Naive thymus-derived CD8-positive, alpha-beta T cell (primary cell): Measurements from ENCODE around the gene PBXIP1. TPM values are rescaled to one million over a fixed set of nuclear protein-coding genes. Genes with fewer than 3 reads are reported as not detected.

Experiments
- ATAC-seq, 2 donors: fragments of 150-1000 bp; cut with Tn5 transposase in 1 of 2; sonication (Bioruptor Pico), chemical (Tn5 transposase) in 1 of 2; 1 replicate in 1 of 2; 2 replicates in 1 of 2; pipeline ENCODE4 v1.10.0; 2021; ENCODE audit warnings: mild to moderate bottlenecking in 2 of 2, moderate library complexity in 2 of 2
- POLR2A ChIA-PET: fragments of 350-600 bp; sonication (Branson Sonifier 250); formaldehyde crosslinking; loops from one replicate; lab custom pipeline; 2021; ENCODE audit warnings: antibody characterized with exemption; lab: Charles Lee
- DNase-seq, 10 donors: peaks; one replicate each; pipeline versions ENCODE4 v3.0.0 to v3.0.0-alpha.2; 2020 to 2022
- H3K27ac Mint-ChIP-seq, 10 donors: one replicate each; pipeline ENCODE4 v1.8.0; 2020 to 2022; ENCODE audit warnings: mild to moderate bottlenecking in 10 of 10, mixed read lengths in 10 of 10, moderate library complexity in 4 of 10, inconsistent platforms in 1 of 10
- H3K27me3 Mint-ChIP-seq, 5 donors: one replicate each; pipeline ENCODE4 v1.8.0; 2021 to 2022; ENCODE audit warnings: mixed read lengths in 5 of 5
- H3K36me3 Mint-ChIP-seq, 3 donors: one replicate each; pipeline ENCODE4 v1.8.0; 2020 to 2022; ENCODE audit warnings: mixed read lengths in 3 of 3, mild to moderate bottlenecking in 2 of 3, inconsistent platforms in 1 of 3
- H3K4me1 Mint-ChIP-seq, 4 donors: one replicate each; pipeline ENCODE4 v1.8.0; 2021 to 2022; ENCODE audit warnings: mixed read lengths in 4 of 4
- H3K4me3 Mint-ChIP-seq, 10 donors: one replicate each; pipeline ENCODE4 v1.8.0; 2020 to 2022; ENCODE audit warnings: mild to moderate bottlenecking in 10 of 10, mixed read lengths in 10 of 10, moderate library complexity in 6 of 10, inconsistent platforms in 1 of 10
- H3K9me3 Mint-ChIP-seq, 9 donors: one replicate each; pipeline ENCODE4 v1.8.0; 2020 to 2022; ENCODE audit warnings: mixed read lengths in 9 of 9, mild to moderate bottlenecking in 3 of 9, inconsistent platforms in 1 of 9, moderate library complexity in 1 of 9
- polyA plus RNA-seq, 3 donors: library from polyadenylated mRNA; unstranded; fragments of 300-500 nt; fragmentation: Illumina TruSeq; gene quantifications; one replicate each; pipeline ENCODE4 v1.2.3, GENCODE V29; 2021
- total RNA-seq, 8 experiments: library from RNA in 2 of 8; stranded (reverse) in 2 of 8; gene quantifications; one replicate each; pipeline ENCODE4 v1.2.3 and lab custom pipeline; 2021 to 2026

Gene PBXIP1
- total RNA-seq (100 to 1,000 TPM; 317 to 319 TPM), polyA plus RNA-seq (100 to 1,000 TPM; 182 to 239 (median 183) TPM), total RNA-seq (lab: John Stamatoyannopoulos, UW) (36.2 to 889 (median 663) reads per million in 6 experiments)

GRCh38 chr1:154955718-154956543, at the start of gene PBXIP1:
Gene PBXIP1, minus strand, starts transcription at chr1:154956099. Its CDS starts 2,378 bp downstream, at chr1:154953721.
- H3K27ac Mint-ChIP-seq = peak within 1 kb of the TSS; percentile 97 to 100 (median 100)
- POLR2A ChIA-PET = interaction anchor here (0.6 to 7.9 kb wide), 21 partner anchors 11 to 965 kb away, joined by 3 to 87 read pairs (median 5); partner anchors contain the start of genes ADAM15, CKS1B, EFNA4 and FLAD1

GRCh38 chr1:155005076-155006011, 49.4 kb upstream of the PBXIP1 start:
- POLR2A ChIA-PET = interaction anchor here (2.5 to 3.2 kb wide), 5 partner anchors 8 to 44 kb away, joined by 7 to 20 read pairs (median 15); partner anchors contain the start of genes FLAD1 and PYGO2
- peaks cover 33 to 74% (median 61%) of the 10 kb centered on the region in 4 donors for H3K4me1 Mint-ChIP-seq
- no peaks in the 10 kb centered on the region for H3K27me3 Mint-ChIP-seq
- ATAC-seq (no peak), DNase-seq (peak in 1 of 10 donors; percentile 62)
- H3K4me3 Mint-ChIP-seq = peak overlapping the region in 8 of 10 donors; percentile 14 to 91 (median 58)
- no peaks in the 10 kb centered on the region for H3K9me3 Mint-ChIP-seq
- H3K27ac Mint-ChIP-seq = peak overlapping the region in 9 of 10 donors; percentile 47 to 92 (median 83)
- H3K36me3 Mint-ChIP-seq = no peaks in the 10 kb centered on the region

More at GRCh38 chr1:154955718-154956543, at the start of gene PBXIP1:
- H3K4me3 Mint-ChIP-seq = peak within 1 kb of the TSS; percentile 95 to 100 (median 98)
- H3K36me3 Mint-ChIP-seq = peaks cover 0 to 19% (median 3%) of the 10 kb centered on the region in 3 donors
- H3K4me1 Mint-ChIP-seq = peaks cover 39 to 86% (median 67%) of the 10 kb centered on the region in 4 donors
- DNase-seq (peak; percentile 49 to 96 (median 88)), ATAC-seq (peak; percentile 41 to 50)
- H3K9me3 Mint-ChIP-seq = no peaks in the 10 kb centered on the region
- H3K27me3 Mint-ChIP-seq = no peaks in the 10 kb centered on the region

GRCh38 chr1:155004352-155005075, 48.6 kb upstream of the PBXIP1 start:
- ATAC-seq = no peak
- POLR2A ChIA-PET = interaction anchor here (0.7 to 3.2 kb wide), 6 partner anchors 9 to 49 kb away, joined by 3 to 16 read pairs (median 9); partner anchors contain the start of genes FLAD1, PBXIP1 and PYGO2
- Mint-ChIP-seq H3K9me3 (no peaks in the 10 kb centered on the region), H3K27me3 (no peaks in the 10 kb centered on the region), H3K27ac (peak overlapping the region; percentile 34 to 94 (median 76)), H3K4me3 (peak overlapping the region; percentile 57 to 91 (median 80)), H3K36me3 (no peaks in the 10 kb centered on the region), H3K4me1 (peaks cover 30 to 74% (median 59%) of the 10 kb centered on the region in 4 donors)
- peak in 1 of 10 donors; percentile 56 for DNase-seq

GRCh38 chr1:155003766-155004351, 48.0 kb upstream of the PBXIP1 start:
- H3K4me3 Mint-ChIP-seq = peak overlapping the region; percentile 82 to 94 (median 90)
- H3K36me3 Mint-ChIP-seq = no peaks in the 10 kb centered on the region
- DNase-seq = no peak
- POLR2A ChIA-PET = interaction anchor here (0.7 to 3.2 kb wide), 7 partner anchors 8 to 48 kb away, joined by 3 to 16 read pairs (median 7); partner anchors contain the start of genes FLAD1, PBXIP1 and PYGO2
- no peaks in the 10 kb centered on the region for H3K27me3 Mint-ChIP-seq
- ATAC-seq = no peak
- H3K9me3 Mint-ChIP-seq = no peaks in the 10 kb centered on the region
- H3K27ac Mint-ChIP-seq = peak overlapping the region; percentile 52 to 94 (median 84)
- H3K4me1 Mint-ChIP-seq = peaks cover 31 to 74% (median 57%) of the 10 kb centered on the region in 4 donors

GRCh38 chr1:155003227-155003765, 47.4 kb upstream of the PBXIP1 start:
- peak overlapping the region; percentile 52 to 93 (median 83) for H3K27ac Mint-ChIP-seq
- H3K4me3 Mint-ChIP-seq = peak overlapping the region; percentile 81 to 94 (median 90)
- H3K36me3 Mint-ChIP-seq = no peaks in the 10 kb centered on the region
- no peaks in the 10 kb centered on the region for H3K9me3 Mint-ChIP-seq
- POLR2A ChIA-PET = interaction anchor here (0.8 to 3.2 kb wide), 5 partner anchors 8 to 42 kb away, joined by 3 to 16 read pairs (median 11); partner anchors contain the start of genes FLAD1 and PYGO2
- ATAC-seq (no peak), DNase-seq (peak in 2 of 10 donors; percentile 22 to 64)
- H3K4me1 Mint-ChIP-seq = peaks cover 31 to 74% (median 57%) of the 10 kb centered on the region in 4 donors
- H3K27me3 Mint-ChIP-seq = no peaks in the 10 kb centered on the region

GRCh38 chr1:155002464-155003226, 46.7 kb upstream of the PBXIP1 start, which contains the start of gene ZBTB7B:
Gene ZBTB7B, plus strand, starts transcription at chr1:155002802. Its CDS starts 11,859 bp downstream, at chr1:155014661.
- POLR2A ChIA-PET = interaction anchor here (0.5 to 3.2 kb wide), 8 partner anchors 11 to 133 kb away, joined by 3 to 16 read pairs (median 6); partner anchors contain the start of genes FLAD1, PBXIP1 and PYGO2
- Mint-ChIP-seq H3K4me3 (peak within 1 kb of the TSS; percentile 81 to 94 (median 92)), H3K27ac (peak within 1 kb of the TSS; percentile 70 to 93 (median 88)), H3K27me3 (no peaks in the 10 kb centered on the region), H3K36me3 (no peaks in the 10 kb centered on the region), H3K9me3 (no peaks in the 10 kb centered on the region), H3K4me1 (peaks cover 33 to 76% (median 57%) of the 10 kb centered on the region in 4 donors)
- ATAC-seq = no peak
- DNase-seq = peak in 1 of 10 donors; percentile 55

- POLR2A ChIA-PET = interaction anchor here (0.5 to 4.2 kb wide), 16 partner anchors 9 to 133 kb away, joined by 3 to 29 read pairs (median 5); partner anchors contain the start of genes CKS1B, FLAD1, LENEP and PBXIP1
- Mint-ChIP-seq H3K4me1 (peaks cover 34 to 80% (median 57%) of the 10 kb centered on the region in 4 donors), H3K9me3 (no peaks in the 10 kb centered on the region), H3K4me3 (peak overlapping the region; percentile 82 to 94 (median 90)), H3K36me3 (no peaks in the 10 kb centered on the region), H3K27me3 (peaks cover 0 to 6% (median 0%) of the 10 kb centered on the region in 5 donors), H3K27ac (peak overlapping the region; percentile 66 to 92 (median 87))
- ATAC-seq (peak; percentile 71 to 80), DNase-seq (peak; percentile 89 to 98 (median 92))
Observed at GRCh38 chr1:155001675-155002463, 46.0 kb upstream of the PBXIP1 start.

GRCh38 chr1:155001425-155001674, 45.5 kb upstream of the PBXIP1 start:
- Mint-ChIP-seq H3K9me3 (no peaks in the 10 kb centered on the region), H3K27ac (peak overlapping the region in 9 of 10 donors; percentile 66 to 94 (median 87)), H3K36me3 (no peaks in the 10 kb centered on the region), H3K27me3 (peaks cover 0 to 7% (median 0%) of the 10 kb centered on the region in 5 donors), H3K4me3 (peak overlapping the region; percentile 82 to 94 (median 90)), H3K4me1 (peaks cover 29 to 74% (median 52%) of the 10 kb centered on the region in 4 donors)
- DNase-seq = peak in 2 of 10 donors; percentile 58 to 66
- POLR2A ChIA-PET = interaction anchor here (0.7 to 4.2 kb wide), 9 partner anchors 8 to 65 kb away, joined by 3 to 29 read pairs (median 5); partner anchors contain the start of genes CKS1B, LENEP, PBXIP1 and PMVK
- ATAC-seq = no peak

- ATAC-seq = peak; percentile 34 to 41
- peak overlapping the region; percentile 82 to 94 (median 90) for H3K4me3 Mint-ChIP-seq
- POLR2A ChIA-PET = interaction anchor here (0.7 to 4.2 kb wide), 16 partner anchors 8 to 781 kb away, joined by 3 to 29 read pairs (median 5); partner anchors contain the start of genes CKS1B, FLAD1, LENEP and PBXIP1
- DNase-seq = peak; percentile 38 to 79 (median 62)
- no peaks in the 10 kb centered on the region for H3K9me3 Mint-ChIP-seq
- peaks cover 25 to 70% (median 50%) of the 10 kb centered on the region in 4 donors for H3K4me1 Mint-ChIP-seq
- H3K27me3 Mint-ChIP-seq = peaks cover 0 to 12% (median 0%) of the 10 kb centered on the region in 5 donors
- H3K27ac Mint-ChIP-seq = peak overlapping the region; percentile 66 to 94 (median 87)
- H3K36me3 Mint-ChIP-seq = no peaks in the 10 kb centered on the region
Observed at GRCh38 chr1:155000726-155001424, 45.0 kb upstream of the PBXIP1 start.
